ENCODE results near the gene RBM33. TPM values are rescaled to one million over a fixed set of nuclear protein-coding genes. Genes with fewer than 3 reads are reported as not detected.
"Not testable (repeated sequence)": the region's sequence is repeated elsewhere in the genome, so short reads cannot be mapped to it uniquely, and the experiment has no call there.

Gene RBM33
- total RNA-seq, 2 donors from 2014 or later: 135 to 178 TPM

GRCh38 chr7:155611808-155612447 is 32.5 kb upstream of the RBM33 start:
- ATAC-seq (no peak), DNase-seq (no peak)
- Mint-ChIP-seq H3K27me3 (peaks cover 22% of the 10 kb centered on the region), H3K36me3 (ENCODE audit: low read depth) (peaks cover 5% of the 10 kb centered on the region), H3K4me3 (no peak overlapping the region), H3K27ac (no peak overlapping the region), H3K4me1 (no peaks in the 10 kb centered on the region)
- no peaks in the 10 kb centered on the region for H3K9me3 ChIP-seq (ENCODE audit: control insufficient read depth, low read length, poor library complexity, severe bottlenecking)

GRCh38 chr7:155612658-155613057 is 31.8 kb upstream of the RBM33 start:
- Mint-ChIP-seq H3K4me1 (no peaks in the 10 kb centered on the region), H3K27ac (no peak overlapping the region), H3K27me3 (peaks cover 22% of the 10 kb centered on the region), H3K36me3 (ENCODE audit: low read depth) (peaks cover 5% of the 10 kb centered on the region), H3K4me3 (no peak overlapping the region)
- no peaks in the 10 kb centered on the region for H3K9me3 ChIP-seq (ENCODE audit: control insufficient read depth, low read length, poor library complexity, severe bottlenecking)
- DNase-seq: no peak
- ATAC-seq: no peak

- H3K27me3 Mint-ChIP-seq: peaks cover 21% of the 10 kb centered on the region
- not testable (repeated sequence) for DNase-seq; H3K36me3 Mint-ChIP-seq (ENCODE audit: low read depth); H3K4me1 Mint-ChIP-seq; ATAC-seq; H3K9me3 ChIP-seq (ENCODE audit: control insufficient read depth, low read length, poor library complexity, severe bottlenecking); H3K27ac Mint-ChIP-seq; H3K4me3 Mint-ChIP-seq
Observed at GRCh38 chr7:155615085-155615484, 29.4 kb upstream of the RBM33 start.

- no peak for DNase-seq
- Mint-ChIP-seq H3K4me3 (no peak overlapping the region), H3K36me3 (ENCODE audit: low read depth) (peaks cover 5% of the 10 kb centered on the region), H3K27ac (no peak overlapping the region), H3K27me3 (peaks cover 12% of the 10 kb centered on the region), H3K4me1 (no peaks in the 10 kb centered on the region)
- H3K9me3 ChIP-seq (ENCODE audit: control insufficient read depth, low read length, poor library complexity, severe bottlenecking): no peaks in the 10 kb centered on the region
- ATAC-seq: no peak
Observed at GRCh38 chr7:155618708-155619633, 25.5 kb upstream of the RBM33 start.

GRCh38 chr7:155619634-155620271 is 24.7 kb upstream of the RBM33 start:
- Mint-ChIP-seq H3K27ac (no peak overlapping the region), H3K4me3 (no peak overlapping the region), H3K4me1 (no peaks in the 10 kb centered on the region), H3K36me3 (ENCODE audit: low read depth) (peaks cover 5% of the 10 kb centered on the region), H3K27me3 (peaks cover 17% of the 10 kb centered on the region)
- DNase-seq (no peak), ATAC-seq (no peak)
- no peaks in the 10 kb centered on the region for H3K9me3 ChIP-seq (ENCODE audit: control insufficient read depth, low read length, poor library complexity, severe bottlenecking)

- Mint-ChIP-seq H3K27ac (no peak overlapping the region), H3K4me1 (no peaks in the 10 kb centered on the region), H3K4me3 (no peak overlapping the region), H3K36me3 (ENCODE audit: low read depth) (peaks cover 2% of the 10 kb centered on the region), H3K27me3 (peaks cover 17% of the 10 kb centered on the region)
- no peak for DNase-seq
- no peaks in the 10 kb centered on the region for H3K9me3 ChIP-seq (ENCODE audit: control insufficient read depth, low read length, poor library complexity, severe bottlenecking)
- ATAC-seq: no peak
Observed at GRCh38 chr7:155620497-155620896, 24.0 kb upstream of the RBM33 start.

- no peak overlapping the region for H3K27ac Mint-ChIP-seq
- peaks cover 17% of the 10 kb centered on the region for H3K27me3 Mint-ChIP-seq
- H3K36me3 Mint-ChIP-seq (ENCODE audit: low read depth): no peaks in the 10 kb centered on the region
- no peak for DNase-seq
- H3K4me1 Mint-ChIP-seq: no peaks in the 10 kb centered on the region
- no peak for ATAC-seq
- no peak overlapping the region for H3K4me3 Mint-ChIP-seq
- H3K9me3 ChIP-seq (ENCODE audit: control insufficient read depth, low read length, poor library complexity, severe bottlenecking): no peaks in the 10 kb centered on the region
Observed at GRCh38 chr7:155621418-155621980, 23.0 kb upstream of the RBM33 start.

GRCh38 chr7:155624412-155624811 is 20.0 kb upstream of the RBM33 start:
- ATAC-seq (no peak), DNase-seq (no peak)
- no peak overlapping the region for H3K4me3 Mint-ChIP-seq
- no peak overlapping the region for H3K27ac Mint-ChIP-seq
- H3K9me3 ChIP-seq (ENCODE audit: control insufficient read depth, low read length, poor library complexity, severe bottlenecking): no peaks in the 10 kb centered on the region
- no peaks in the 10 kb centered on the region for H3K4me1 Mint-ChIP-seq
- H3K36me3 Mint-ChIP-seq (ENCODE audit: low read depth): no peaks in the 10 kb centered on the region
- peaks cover 17% of the 10 kb centered on the region for H3K27me3 Mint-ChIP-seq

GRCh38 chr7:155625557-155625956 is 18.9 kb upstream of the RBM33 start:
- DNase-seq (no peak), ATAC-seq (no peak)
- H3K27me3 Mint-ChIP-seq: peaks cover 15% of the 10 kb centered on the region
- no peaks in the 10 kb centered on the region for H3K36me3 Mint-ChIP-seq (ENCODE audit: low read depth)
- no peaks in the 10 kb centered on the region for H3K9me3 ChIP-seq (ENCODE audit: control insufficient read depth, low read length, poor library complexity, severe bottlenecking)
- no peaks in the 10 kb centered on the region for H3K4me1 Mint-ChIP-seq
- no peak overlapping the region for H3K4me3 Mint-ChIP-seq
- H3K27ac Mint-ChIP-seq: no peak overlapping the region

- Mint-ChIP-seq H3K27ac (no peak overlapping the region), H3K4me1 (no peaks in the 10 kb centered on the region), H3K27me3 (peaks cover 4% of the 10 kb centered on the region), H3K36me3 (ENCODE audit: low read depth) (no peaks in the 10 kb centered on the region), H3K4me3 (no peak overlapping the region)
- no peak for DNase-seq
- H3K9me3 ChIP-seq (ENCODE audit: control insufficient read depth, low read length, poor library complexity, severe bottlenecking): peaks cover 4% of the 10 kb centered on the region
- no peak for ATAC-seq
Observed at GRCh38 chr7:155629171-155629570, 15.3 kb upstream of the RBM33 start.

GRCh38 chr7:155631155-155631554 is 13.3 kb upstream of the RBM33 start:
- Mint-ChIP-seq H3K27ac (no peak overlapping the region), H3K36me3 (ENCODE audit: low read depth) (no peaks in the 10 kb centered on the region), H3K4me1 (no peaks in the 10 kb centered on the region), H3K4me3 (no peak overlapping the region), H3K27me3 (no peaks in the 10 kb centered on the region)
- H3K9me3 ChIP-seq (ENCODE audit: control insufficient read depth, low read length, poor library complexity, severe bottlenecking): peaks cover 4% of the 10 kb centered on the region
- ATAC-seq (no peak), DNase-seq (no peak)

- no peak for DNase-seq
- peaks cover 5% of the 10 kb centered on the region for H3K36me3 Mint-ChIP-seq (ENCODE audit: low read depth)
- H3K4me3 Mint-ChIP-seq: no peak overlapping the region
- peaks cover 12% of the 10 kb centered on the region for H3K9me3 ChIP-seq (ENCODE audit: control insufficient read depth, low read length, poor library complexity, severe bottlenecking)
- ATAC-seq: no peak
- H3K27ac Mint-ChIP-seq: no peak overlapping the region
- no peaks in the 10 kb centered on the region for H3K27me3 Mint-ChIP-seq
- no peaks in the 10 kb centered on the region for H3K4me1 Mint-ChIP-seq
Observed at GRCh38 chr7:155635817-155636216, 8.6 kb upstream of the RBM33 start.

- Mint-ChIP-seq H3K27ac (no peak overlapping the region), H3K27me3 (no peaks in the 10 kb centered on the region), H3K4me3 (no peak overlapping the region), H3K36me3 (ENCODE audit: low read depth) (peaks cover 6% of the 10 kb centered on the region), H3K4me1 (no peaks in the 10 kb centered on the region)
- no peak for DNase-seq
- ATAC-seq: no peak
- peaks cover 8% of the 10 kb centered on the region for H3K9me3 ChIP-seq (ENCODE audit: control insufficient read depth, low read length, poor library complexity, severe bottlenecking)
Observed at GRCh38 chr7:155637155-155637554, 7.3 kb upstream of the RBM33 start.

Data from T-helper 17 cell (primary cell).